ENCODE measurements around the gene CGNL1. TPM values are rescaled to one million over a fixed set of nuclear protein-coding genes. Genes with fewer than 3 reads are reported as not detected.

Gene CGNL1
- total and polyA plus RNA-seq, 10 of the 15 experiments (the other 5 are each of a cell fraction or from before 2014, with no cell fraction given): under 0.01 to 0.27 (median 0.04) TPM; not detected in 3

GRCh38 chr15:57496946-57497869 is 120.9 kb downstream of the CGNL1 start (continued):
- no peak for TF ChIP-seq MTA3 (IDR thresholded peaks at IDR 0.05; ENCODE audit: borderline replicate concordance, low read length)
- TF ChIP-seq RBBP5 (conservative IDR thresholded peaks at IDR 0.05): no peak
- no peak for TF ChIP-seq CEBPZ (IDR thresholded peaks at IDR 0.05; ENCODE audit: low read depth, low read length)
- TF ChIP-seq EP300 (IDR thresholded peaks at IDR 0.05; ENCODE audit: borderline replicate concordance in 1 of 2, control insufficient read depth in 1 of 2, low read depth in 2 of 2, low read length in 2 of 2): no peak

DNA sequence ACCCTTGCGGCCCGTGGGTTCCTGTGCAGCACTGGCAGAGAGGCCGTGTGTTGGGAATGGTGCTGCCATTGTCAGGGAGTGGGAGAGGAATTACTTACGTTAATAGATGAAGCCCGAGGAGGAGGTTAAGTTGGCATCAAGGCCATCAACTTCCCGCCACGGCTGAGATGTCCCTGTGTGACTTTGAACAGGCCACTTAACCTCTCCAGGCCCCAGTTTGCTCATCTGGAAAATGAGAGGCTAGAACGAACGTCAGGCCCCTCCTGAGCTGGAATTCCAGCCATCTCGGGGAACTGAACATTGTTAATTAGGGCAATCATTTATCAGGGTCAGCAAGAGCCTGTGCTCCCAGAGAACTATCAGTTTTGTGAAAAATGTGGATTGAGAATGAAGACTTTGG is 124.0 kb downstream of the CGNL1 start:
- WGBS (ENCODE audit: insufficient coverage, insufficient replicate concordance, low lambda C conversion rate, missing lambda C conversion rate): 29% methylated on average over 10 of the region's 10 CpGs
- no peaks in the 10 kb centered on the region for H3K36me3 ChIP-seq (ENCODE audit: control insufficient read depth in 2 of 2, insufficient read depth in 2 of 2, low read length in 1 of 2)
- no peak overlapping the region for H3K4me2 ChIP-seq (ENCODE audit: control insufficient read depth, insufficient read depth)
- no peak overlapping the region for H2AFZ ChIP-seq (ENCODE audit: control insufficient read depth, low read depth, low read length)
- CTCF ChIA-PET: interaction anchor here (1.3 kb wide), 1 partner anchor 160 kb away, joined by 4 read pairs; no protein-coding TSS in a partner anchor
- FAIRE-seq: no peak
- H3K4me1 ChIP-seq (ENCODE audit: control insufficient read depth, insufficient read depth, low read length): peaks cover 4% of the 10 kb centered on the region; the same call in 1 of the 2 replicates
- SMC1A ChIA-PET (ENCODE audit: uncharacterized antibody, unreplicated experiment): no interaction called here
- no peaks in the 10 kb centered on the region for H3K9me3 ChIP-seq (replicated peaks; ENCODE audit: control insufficient read depth, insufficient read depth, low read length)
- no peaks in the 10 kb centered on the region; a peak in 1 of 4 replicates for H3K27me3 ChIP-seq (replicated peaks in 1 of 2; ENCODE audit: control insufficient read depth in 2 of 2, insufficient read depth in 2 of 2, low read length in 1 of 2)
- H4K20me1 ChIP-seq (ENCODE audit: control insufficient read depth, insufficient read depth): no peaks in the 10 kb centered on the region
- no peak overlapping the region for H3K27ac ChIP-seq (ENCODE audit: control insufficient read depth, insufficient read depth)
- intact Hi-C loops (cut with micrococcal nuclease; ENCODE audit: unreplicated experiment): no loop called here
- RAD21 ChIA-PET (ENCODE audit: unreplicated experiment): no interaction called here
- BruUV-seq (replicated peaks): no TSS peak
- in situ Hi-C loops (cut with MboI): no loop called here
- ATAC-seq: no peak
- H3K9ac ChIP-seq (ENCODE audit: control insufficient read depth, insufficient read depth, low read length): no peak overlapping the region
- no peak for DNase-seq (ENCODE audit: low read depth, low spot score)
- POLR2A ChIA-PET: no interaction called here
- H3K4me3 ChIP-seq: no peak overlapping the region
- no peaks in the 10 kb centered on the region for H3K79me2 ChIP-seq (ENCODE audit: control insufficient read depth, insufficient read depth, low read length)
- no peak for TF ChIP-seq CHD1 (IDR thresholded peaks at IDR 0.05; ENCODE audit: low read depth, low read length)
- TF ChIP-seq, protein P1, sequence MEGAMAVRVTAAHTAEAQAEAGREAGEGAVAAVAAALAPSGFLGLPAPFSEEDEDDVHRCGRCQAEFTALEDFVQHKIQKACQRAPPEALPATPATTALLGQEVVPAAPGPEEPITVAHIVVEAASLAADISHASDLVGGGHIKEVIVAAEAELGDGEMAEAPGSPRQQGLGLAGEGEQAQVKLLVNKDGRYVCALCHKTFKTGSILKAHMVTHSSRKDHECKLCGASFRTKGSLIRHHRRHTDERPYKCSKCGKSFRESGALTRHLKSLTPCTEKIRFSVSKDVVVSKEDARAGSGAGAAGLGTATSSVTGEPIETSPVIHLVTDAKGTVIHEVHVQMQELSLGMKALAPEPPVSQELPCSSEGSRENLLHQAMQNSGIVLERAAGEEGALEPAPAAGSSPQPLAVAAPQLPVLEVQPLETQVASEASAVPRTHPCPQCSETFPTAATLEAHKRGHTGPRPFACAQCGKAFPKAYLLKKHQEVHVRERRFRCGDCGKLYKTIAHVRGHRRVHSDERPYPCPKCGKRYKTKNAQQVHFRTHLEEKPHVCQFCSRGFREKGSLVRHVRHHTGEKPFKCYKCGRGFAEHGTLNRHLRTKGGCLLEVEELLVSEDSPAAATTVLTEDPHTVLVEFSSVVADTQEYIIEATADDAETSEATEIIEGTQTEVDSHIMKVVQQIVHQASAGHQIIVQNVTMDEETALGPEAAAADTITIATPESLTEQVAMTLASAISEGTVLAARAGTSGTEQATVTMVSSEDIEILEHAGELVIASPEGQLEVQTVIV (IDR thresholded peaks at IDR 0.05; ENCODE audit: borderline replicate concordance, partially characterized antibody): no peak
- TF ChIP-seq FOXK2 (IDR thresholded peaks at IDR 0.05): no peak
- TF ChIP-seq BHLHE40 (IDR thresholded peaks at IDR 0.05; ENCODE audit: borderline replicate concordance in 1 of 2, low read depth in 2 of 2, low read length in 1 of 2): no peak
- TF ChIP-seq, protein P2, sequence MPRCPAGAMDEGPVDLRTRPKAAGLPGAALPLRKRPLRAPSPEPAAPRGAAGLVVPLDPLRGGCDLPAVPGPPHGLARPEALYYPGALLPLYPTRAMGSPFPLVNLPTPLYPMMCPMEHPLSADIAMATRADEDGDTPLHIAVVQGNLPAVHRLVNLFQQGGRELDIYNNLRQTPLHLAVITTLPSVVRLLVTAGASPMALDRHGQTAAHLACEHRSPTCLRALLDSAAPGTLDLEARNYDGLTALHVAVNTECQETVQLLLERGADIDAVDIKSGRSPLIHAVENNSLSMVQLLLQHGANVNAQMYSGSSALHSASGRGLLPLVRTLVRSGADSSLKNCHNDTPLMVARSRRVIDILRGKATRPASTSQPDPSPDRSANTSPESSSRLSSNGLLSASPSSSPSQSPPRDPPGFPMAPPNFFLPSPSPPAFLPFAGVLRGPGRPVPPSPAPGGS (IDR thresholded peaks at IDR 0.05; ENCODE audit: borderline replicate concordance, insufficient read depth, low read depth, low read length, poor library complexity, severe bottlenecking): no peak
- TF ChIP-seq MTA3 (IDR thresholded peaks at IDR 0.05; ENCODE audit: borderline replicate concordance, low read length): no peak
- no peak for TF ChIP-seq HSF1 (IDR thresholded peaks at IDR 0.05; ENCODE audit: low read depth, low read length)
- TF ChIP-seq TCF7 (IDR thresholded peaks at IDR 0.05; ENCODE audit: borderline replicate concordance): no peak

Data from GM12878 (cell line).